Astrocyte (in vitro differentiated cells and primary cell): ENCODE data around the gene NSRP1.

ENCODE experiments used
- CTCF ChIP-seq: IDR thresholded peaks from 2 replicates; pipeline ENCODE4 v1.5.1; 2011; ENCODE audit warnings: low read depth, mild to moderate bottlenecking, inconsistent platforms, low read length, moderate library complexity; ENCODE audit not compliant: insufficient read depth
- EZH2 ChIP-seq: IDR thresholded peaks from 2 replicates; pipeline ENCODE4 v1.6.1; 2012; ENCODE audit warnings: mild to moderate bottlenecking, low read length, inconsistent platforms; ENCODE audit not compliant: insufficient read depth

- TF ChIP-seq CTCF (no peak), EZH2 (no peak)
Observed at GRCh38 chr17:30132615-30133014, 16.0 kb downstream of the NSRP1 start.
